Stomach (tissue), 9 donors: Measurements from ENCODE around the gene EP300. TPM values are rescaled to one million over a fixed set of nuclear protein-coding genes. Genes with fewer than 3 reads are reported as not detected.
"Not testable (repeated sequence)": the region's sequence is repeated elsewhere in the genome, so short reads cannot be mapped to it uniquely, and the experiment has no call there.

Source experiments
- DNase-seq, 2 donors: peaks; one replicate each; pipeline versions ENCODE4 v3.0.0 to v3.0.0-alpha.2; 2013 to 2019
- H3K27ac ChIP-seq, 5 donors: fragments of 200-600 bp in 4 of 5; sonication (generic) in 4 of 5; one replicate each; pipeline ENCODE4 v1.5.1; 2013 to 2019; ENCODE audit warnings: mild to moderate bottlenecking in 1 of 5, moderate library complexity in 1 of 5
- H3K27me3 ChIP-seq, 3 donors: fragments of 200-600 bp; sonication (generic); one replicate each; pipeline ENCODE4 v1.5.1; 2017 to 2019; ENCODE audit warnings: mixed run types in 1 of 3
- H3K36me3 ChIP-seq, 4 donors: fragments of 200-600 bp; sonication (generic); 1 replicate in 3 of 4; 2 replicates in 1 of 4; pipeline ENCODE4 v1.5.1; 2016 to 2019
- H3K4me1 ChIP-seq, 4 donors: fragments of 200-600 bp; sonication (generic); one replicate each; pipeline ENCODE4 v1.5.1; 2016 to 2019
- H3K4me3 ChIP-seq, 4 donors: fragments of 200-600 bp; sonication (generic) in 3 of 4; one replicate each; pipeline ENCODE4 v1.5.1; 2016 to 2019; ENCODE audit warnings: mild to moderate bottlenecking in 1 of 4
- H3K9me3 ChIP-seq, 4 donors: fragments of 200-600 bp; sonication (generic); one replicate each; pipeline ENCODE4 v1.5.1; 2016 to 2019
- EP300 ChIP-seq: sonication (generic); formaldehyde crosslinking; IDR thresholded peaks from one replicate; pipeline ENCODE4 v1.6.1; 2017; ENCODE audit warnings: antibody characterized with exemption
- POLR2A ChIP-seq, 4 donors: fragments of 450-650 bp; IDR thresholded peaks; one replicate each; pipeline ENCODE4 v1.6.1; 2016; ENCODE audit warnings: antibody characterized with exemption in 4 of 4, control low read depth in 2 of 4, mild to moderate bottlenecking in 1 of 4, moderate library complexity in 1 of 4
- POLR2AphosphoS5 ChIP-seq, 3 donors: sonication (generic); formaldehyde crosslinking; IDR thresholded peaks; one replicate each; pipeline ENCODE4 v1.6.1; 2016; ENCODE audit warnings: antibody characterized with exemption in 3 of 3
- WGBS, 5 donors: extraction: QIAGEN DNeasy Blood & Tissue Kit in 3 of 5; methylation state at CpG; one replicate each; pipeline versions ENCODE4 v1.1.5 to v1.1.7; 2013 to 2018; 5-methylcytosine and 5-hydroxymethylcytosine counted together
- intact Hi-C: fragments of 100-400 bp; cut with DNase I; formaldehyde crosslinking; loops from one replicate; pipeline ENCODE4 v1.15.1; 2023; ENCODE audit warnings: low total_unique reads
- polyA plus RNA-seq, 3 donors: library from polyadenylated mRNA; stranded (reverse); fragments of 200-250 nt; gene quantifications; one replicate each; pipeline ENCODE4 v1.2.3, GENCODE V29; 2013
- total RNA-seq, 5 donors: library from RNA; depleted of rRNA; stranded (reverse); fragments of >200 nt; gene quantifications; one replicate each; pipeline versions ENCODE4 v1.1.0 to v1.2.3, GENCODE V29; 2014 to 2016
- TF ChIP-seq, protein P1 (sequence below), 7 experiments: fragments of 450-650 bp in 4 of 7; fragments of 200-600 bp in 3 of 7; sonication (generic) in 3 of 7; IDR thresholded peaks; one replicate each; pipeline ENCODE4 v1.5.1; 2016 to 2019; ENCODE audit warnings: antibody characterized with exemption in 7 of 7, control low read depth in 2 of 7, mild to moderate bottlenecking in 1 of 7
- donor health status: healthy with polysubstance abuse.
- donor health status: Bipolar disorder and iron deficiency.
- donor health status: healthy.

EP300 gene
- total and polyA plus RNA-seq, 8 donors, result 4.3 to 164 (median 81.5) TPM

DNA sequence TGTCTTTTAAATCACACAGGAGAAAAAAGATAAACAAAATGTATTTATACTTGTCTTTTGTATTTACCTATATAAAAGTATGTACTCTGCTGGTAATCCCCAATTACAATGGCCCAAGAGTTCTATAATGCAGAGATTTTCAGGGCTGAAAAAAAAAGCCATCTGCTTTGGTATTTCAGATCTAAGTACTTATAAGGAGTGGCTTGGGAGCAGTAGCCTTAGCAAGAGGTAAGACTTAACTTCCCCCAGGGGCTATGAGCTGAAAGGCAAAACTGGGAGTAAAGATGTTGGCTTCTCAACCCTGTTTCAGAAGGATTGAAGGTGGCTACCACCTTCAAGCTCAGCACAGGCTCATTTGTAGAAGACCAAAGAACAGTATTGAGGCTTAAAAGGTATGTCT lies 35.3 kb upstream of the EP300 start:
- Histone ChIP-seq H3K9me3 (no peaks in the 10 kb centered on the region), H3K27ac (no peak overlapping the region), H3K4me3 (no peak overlapping the region), H3K27me3 (no peaks in the 10 kb centered on the region), H3K36me3 (no peaks in the 10 kb centered on the region), H3K4me1 (peaks cover 0 to 11% (median 0%) of the 10 kb centered on the region in 4 donors)
- DNase-seq, result no peak
- intact Hi-C loops, result no loop called here
- TF ChIP-seq, protein P1, sequence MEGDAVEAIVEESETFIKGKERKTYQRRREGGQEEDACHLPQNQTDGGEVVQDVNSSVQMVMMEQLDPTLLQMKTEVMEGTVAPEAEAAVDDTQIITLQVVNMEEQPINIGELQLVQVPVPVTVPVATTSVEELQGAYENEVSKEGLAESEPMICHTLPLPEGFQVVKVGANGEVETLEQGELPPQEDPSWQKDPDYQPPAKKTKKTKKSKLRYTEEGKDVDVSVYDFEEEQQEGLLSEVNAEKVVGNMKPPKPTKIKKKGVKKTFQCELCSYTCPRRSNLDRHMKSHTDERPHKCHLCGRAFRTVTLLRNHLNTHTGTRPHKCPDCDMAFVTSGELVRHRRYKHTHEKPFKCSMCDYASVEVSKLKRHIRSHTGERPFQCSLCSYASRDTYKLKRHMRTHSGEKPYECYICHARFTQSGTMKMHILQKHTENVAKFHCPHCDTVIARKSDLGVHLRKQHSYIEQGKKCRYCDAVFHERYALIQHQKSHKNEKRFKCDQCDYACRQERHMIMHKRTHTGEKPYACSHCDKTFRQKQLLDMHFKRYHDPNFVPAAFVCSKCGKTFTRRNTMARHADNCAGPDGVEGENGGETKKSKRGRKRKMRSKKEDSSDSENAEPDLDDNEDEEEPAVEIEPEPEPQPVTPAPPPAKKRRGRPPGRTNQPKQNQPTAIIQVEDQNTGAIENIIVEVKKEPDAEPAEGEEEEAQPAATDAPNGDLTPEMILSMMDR (IDR thresholded peaks at IDR 0.05), result no peak
- TF ChIP-seq POLR2AphosphoS5 (IDR thresholded peaks at IDR 0.05), result no peak
- TF ChIP-seq EP300, result no peak
- no peak for TF ChIP-seq POLR2A (IDR thresholded peaks at IDR 0.05)

DNA sequence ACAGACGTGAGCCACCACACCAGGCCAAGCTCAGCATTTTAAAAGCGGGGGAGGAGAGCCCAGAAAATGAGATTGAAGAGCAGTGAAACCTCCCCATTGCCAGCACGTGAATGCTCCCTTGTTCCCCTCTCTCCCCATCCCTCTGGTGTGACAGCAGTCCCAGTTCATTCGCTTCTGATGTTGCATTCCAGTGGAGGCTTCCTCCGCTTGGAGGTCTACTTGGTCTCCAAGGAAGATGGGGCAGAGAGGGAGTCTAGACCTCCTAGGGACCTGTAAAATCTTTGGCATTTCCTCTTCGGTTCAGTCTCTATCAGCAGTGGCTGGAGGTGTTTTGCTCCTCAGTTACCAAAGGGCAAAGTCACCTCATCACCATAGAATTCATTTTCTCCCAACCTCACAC lies 30.2 kb upstream of the EP300 start:
- Histone ChIP-seq H3K36me3 (no peaks in the 10 kb centered on the region), H3K27me3 (no peaks in the 10 kb centered on the region), H3K27ac (no peak overlapping the region), H3K4me1 (no peaks in the 10 kb centered on the region), H3K9me3 (no peaks in the 10 kb centered on the region), H3K4me3 (no peak overlapping the region)
- no peak for TF ChIP-seq POLR2AphosphoS5 (IDR thresholded peaks at IDR 0.05)
- TF ChIP-seq, protein P1 (IDR thresholded peaks at IDR 0.05), result no peak
- 72 to 74% (median 72%) methylated on average over 6 of the region's 6 CpGs for WGBS, 5 donors
- intact Hi-C loops, result no loop called here
- DNase-seq, result no peak

DNA sequence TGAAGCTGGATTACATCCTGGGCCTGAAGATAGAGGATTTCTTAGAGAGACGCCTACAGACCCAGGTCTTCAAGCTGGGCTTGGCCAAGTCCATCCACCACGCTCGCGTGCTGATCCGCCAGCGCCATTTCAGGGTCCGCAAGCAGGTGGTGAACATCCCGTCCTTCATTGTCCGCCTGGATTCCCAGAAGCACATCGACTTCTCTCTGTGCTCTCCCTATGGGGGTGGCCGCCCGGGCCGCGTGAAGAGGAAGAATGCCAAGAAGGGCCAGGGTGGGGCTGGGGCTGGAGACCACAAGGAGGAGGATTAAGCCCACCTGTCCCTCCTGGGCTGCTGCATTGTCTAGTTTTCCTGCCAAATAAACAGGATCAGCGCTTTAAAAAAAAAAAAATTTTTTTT lies 28.1 kb upstream of the EP300 start:
- intact Hi-C loops, H3K9me3 ChIP-seq: not testable (repeated sequence)

DNA sequence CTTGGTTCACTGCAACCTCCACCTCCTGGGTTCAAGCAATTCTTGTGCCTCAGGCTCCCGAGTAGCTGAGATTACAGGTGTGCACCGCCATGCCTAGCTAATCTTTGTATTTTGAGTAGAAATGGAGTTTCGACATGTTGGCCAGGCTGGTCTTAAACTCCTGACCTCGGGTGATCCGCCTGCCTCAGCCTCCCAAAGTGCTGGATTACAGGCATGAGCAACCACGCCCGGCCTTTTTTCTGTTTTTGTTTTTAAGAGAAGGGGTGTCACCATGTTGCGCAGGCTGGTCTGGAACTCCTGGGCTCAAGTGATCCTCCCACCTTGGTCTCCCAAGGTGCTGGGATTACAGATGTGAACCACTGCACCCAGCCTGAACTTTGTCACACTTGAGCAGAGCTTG lies 26.1 kb upstream of the EP300 start:
- H3K4me3 ChIP-seq, intact Hi-C loops, H3K27me3 ChIP-seq, H3K4me1 ChIP-seq, H3K9me3 ChIP-seq, H3K36me3 ChIP-seq, H3K27ac ChIP-seq, DNase-seq: not testable (repeated sequence)
- 94 to 97% (median 95%) methylated on average over 8 of the region's 8 CpGs for WGBS, 5 donors

More for the DNA sequence above, 28.1 kb upstream of the EP300 start:
- not testable (repeated sequence) for H3K4me1 ChIP-seq, H3K27me3 ChIP-seq, H3K36me3 ChIP-seq, H3K4me3 ChIP-seq, H3K27ac ChIP-seq, DNase-seq
- 95 to 98% (median 96%) methylated on average over 15 of the region's 15 CpGs for WGBS, 5 donors

DNA sequence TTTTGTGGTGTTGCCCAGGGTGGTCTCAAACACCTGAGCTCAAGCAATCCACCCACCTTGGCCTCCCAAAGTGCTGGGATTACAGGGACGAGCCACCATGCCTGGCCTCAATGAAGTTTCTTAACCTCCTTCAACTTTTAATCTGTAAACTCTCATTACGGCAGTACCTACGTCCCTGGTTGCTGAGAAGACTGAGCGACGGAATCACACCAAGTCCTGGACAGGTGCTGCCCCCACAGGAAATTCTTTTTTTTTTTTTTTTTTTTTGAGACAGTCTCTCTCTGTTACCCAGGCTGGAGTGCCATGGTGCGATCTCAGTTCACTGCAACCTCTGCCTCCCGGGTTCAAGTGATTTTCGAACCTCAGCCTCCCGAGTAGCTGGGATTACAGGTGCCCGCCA lies 24.4 kb upstream of the EP300 start:
- H3K27me3 ChIP-seq, H3K27ac ChIP-seq, intact Hi-C loops, DNase-seq, H3K9me3 ChIP-seq, H3K4me1 ChIP-seq, H3K4me3 ChIP-seq, H3K36me3 ChIP-seq: not testable (repeated sequence)
- 86 to 94% (median 90%) methylated on average over 10 of the region's 10 CpGs for WGBS, 5 donors

DNA sequence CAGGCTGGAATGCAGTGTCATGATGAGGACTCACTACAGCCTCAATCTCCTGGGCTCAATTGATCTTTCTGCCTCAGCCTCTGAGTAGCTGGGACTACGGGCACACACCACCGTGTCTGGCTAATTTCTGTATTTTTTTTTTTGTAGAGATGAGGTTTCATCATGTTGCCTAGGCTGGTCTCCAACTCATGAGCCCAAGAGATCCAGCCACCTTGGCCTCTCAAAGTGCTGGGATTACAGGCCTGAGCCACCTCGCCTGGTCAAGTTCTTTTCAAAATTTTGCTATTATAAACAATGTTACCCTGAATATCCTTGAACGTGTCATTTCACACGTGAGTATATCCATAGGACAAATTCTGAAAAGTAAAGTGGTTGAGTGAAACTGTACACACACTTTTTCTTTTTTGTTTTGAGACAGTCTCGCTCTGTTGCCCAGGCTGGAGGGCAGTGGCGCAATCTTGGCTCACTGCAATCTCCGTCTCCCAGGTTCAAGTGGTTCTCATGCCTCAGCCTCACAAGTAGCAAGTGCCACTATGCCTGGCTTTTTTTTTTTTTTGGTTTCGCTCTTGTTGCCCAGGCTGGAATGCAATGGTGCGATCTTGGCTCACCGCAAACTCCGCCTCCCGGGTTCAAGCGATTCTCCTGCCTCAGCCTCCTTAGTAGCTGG lies 21.6 kb upstream of the EP300 start:
- TF ChIP-seq EP300, result no peak
- TF ChIP-seq, protein P1 (IDR thresholded peaks at IDR 0.05), result no peak
- no peak for TF ChIP-seq POLR2A (IDR thresholded peaks at IDR 0.05)
- no peak for TF ChIP-seq POLR2AphosphoS5 (IDR thresholded peaks at IDR 0.05)
- WGBS, 5 donors, result 87 to 93% (median 92%) methylated on average over 14 of the region's 14 CpGs
- Histone ChIP-seq H3K9me3 (no peaks in the 10 kb centered on the region), H3K4me1 (no peaks in the 10 kb centered on the region), H3K27ac (no peak overlapping the region), H3K4me3 (no peak overlapping the region), H3K36me3 (no peaks in the 10 kb centered on the region), H3K27me3 (no peaks in the 10 kb centered on the region)
- intact Hi-C loops, result no loop called here
- no peak for DNase-seq
